Stimulated activated CD4-positive, alpha-beta T cell treated with anti-CD3 and anti-CD28 coated beads, TNF-alpha, amount 100 ng/mL, for 48 hours (primary cell): ENCODE measurements around the gene CNNM3.
A peak's percentile ranks its signal among the peaks of the same experiment; 100 is the strongest.
"Not testable (repeated sequence)": the region's sequence is repeated elsewhere in the genome, so short reads cannot be mapped to it uniquely, and the experiment has no call there.

Experiments
- DNase-seq, 3 donors: peaks; one replicate each; pipeline ENCODE4 v3.0.0-alpha.2; 2020; ENCODE audit warnings: low read depth in 3 of 3

CNNM3 gene

GRCh38 chr2:96798733-96799622, 17.1 kb upstream of the CNNM3 start:
- no peak for DNase-seq

GRCh38 chr2:96799623-96799935, 16.5 kb upstream of the CNNM3 start:
- DNase-seq, result no peak

GRCh38 chr2:96800061-96801004, 15.7 kb upstream of the CNNM3 start:
- no peak for DNase-seq

GRCh38 chr2:96801005-96801785, 14.9 kb upstream of the CNNM3 start:
- peak; percentile 37 to 68 (median 66) for DNase-seq

- DNase-seq, result peak; percentile 16 to 64 (median 23)
Observed at GRCh38 chr2:96801786-96802595, 14.1 kb upstream of the CNNM3 start.

- no peak for DNase-seq
Observed at GRCh38 chr2:96802721-96803120, 13.3 kb upstream of the CNNM3 start.

GRCh38 chr2:96804986-96805385, 11.1 kb upstream of the CNNM3 start:
- no peak for DNase-seq

GRCh38 chr2:96805946-96806345, 10.1 kb upstream of the CNNM3 start:
- DNase-seq, result not testable (repeated sequence)

- DNase-seq, result no peak
Observed at GRCh38 chr2:96806468-96807126, 9.5 kb upstream of the CNNM3 start.

- no peak for DNase-seq
Observed at GRCh38 chr2:96807127-96807471, 9.0 kb upstream of the CNNM3 start.

- DNase-seq, result no peak
Observed at GRCh38 chr2:96808176-96808837, 7.8 kb upstream of the CNNM3 start.

GRCh38 chr2:96809216-96809882, 6.7 kb upstream of the CNNM3 start:
- no peak for DNase-seq

GRCh38 chr2:96809951-96810782, 5.9 kb upstream of the CNNM3 start:
- no peak for DNase-seq

GRCh38 chr2:96810783-96811192, 5.3 kb upstream of the CNNM3 start:
- no peak for DNase-seq

- DNase-seq, result no peak
Observed at GRCh38 chr2:96811917-96812316, 4.2 kb upstream of the CNNM3 start.

- no peak for DNase-seq
Observed at GRCh38 chr2:96813656-96814055, 2.4 kb upstream of the CNNM3 start.

GRCh38 chr2:96815326-96816126, 542 bp upstream of the CNNM3 start:
- DNase-seq, result no peak
